ENCODE data around the gene SUPT4H1. TPM values are rescaled to one million over a fixed set of nuclear protein-coding genes. Genes with fewer than 3 reads are reported as not detected.

SUPT4H1 gene
- total RNA-seq, 1 experiment from 2014 or later = 53.8 TPM

DNA sequence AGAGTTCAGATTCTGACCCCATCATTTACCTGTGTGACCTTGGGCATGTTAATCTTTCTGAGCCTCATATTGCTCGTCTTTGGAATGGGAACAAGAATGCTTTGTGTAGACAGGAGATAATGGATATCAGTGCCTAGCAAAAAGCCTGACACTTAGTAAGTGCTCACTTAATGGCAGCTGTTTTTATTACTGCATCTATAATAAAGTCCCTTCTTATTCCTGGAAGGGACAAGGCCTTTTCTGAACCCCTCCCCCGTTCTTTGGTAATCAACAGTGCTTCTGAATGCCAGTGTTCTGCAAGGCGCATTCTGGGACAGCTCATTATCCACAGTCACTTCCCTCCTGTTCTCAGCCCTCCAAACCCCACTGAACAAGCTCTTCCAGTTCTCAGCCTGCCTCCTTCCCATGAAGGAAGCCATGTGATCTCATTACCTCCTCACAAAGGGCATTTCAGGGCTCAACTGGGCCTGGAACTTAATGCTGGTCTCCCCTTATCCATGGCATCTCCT is 25.1 kb upstream of the SUPT4H1 start:
- no peaks in the 10 kb centered on the region for H3K27me3 ChIP-seq (ENCODE audit: control insufficient read depth, insufficient read depth, low read length)
- POLR2A ChIA-PET = no interaction called here
- in situ Hi-C loops (cut with HindIII; ENCODE audit: low pct_unique_long_range_greater_than_20kb, low sequenced_read_pairs) (no loop called here), intact Hi-C loops (cut with micrococcal nuclease; ENCODE audit: unreplicated experiment) (no loop called here)
- no peaks in the 10 kb centered on the region for H3K4me1 ChIP-seq (ENCODE audit: control insufficient read depth, insufficient read depth, low read length)
- CTCF ChIA-PET = no interaction called here
- H3K27ac ChIP-seq (ENCODE audit: low read length) = no peak overlapping the region
- H3K4me3 ChIP-seq (ENCODE audit: low read depth in 2 of 2, low read length in 2 of 2) = no peak overlapping the region
- TF ChIP-seq, protein P1, sequence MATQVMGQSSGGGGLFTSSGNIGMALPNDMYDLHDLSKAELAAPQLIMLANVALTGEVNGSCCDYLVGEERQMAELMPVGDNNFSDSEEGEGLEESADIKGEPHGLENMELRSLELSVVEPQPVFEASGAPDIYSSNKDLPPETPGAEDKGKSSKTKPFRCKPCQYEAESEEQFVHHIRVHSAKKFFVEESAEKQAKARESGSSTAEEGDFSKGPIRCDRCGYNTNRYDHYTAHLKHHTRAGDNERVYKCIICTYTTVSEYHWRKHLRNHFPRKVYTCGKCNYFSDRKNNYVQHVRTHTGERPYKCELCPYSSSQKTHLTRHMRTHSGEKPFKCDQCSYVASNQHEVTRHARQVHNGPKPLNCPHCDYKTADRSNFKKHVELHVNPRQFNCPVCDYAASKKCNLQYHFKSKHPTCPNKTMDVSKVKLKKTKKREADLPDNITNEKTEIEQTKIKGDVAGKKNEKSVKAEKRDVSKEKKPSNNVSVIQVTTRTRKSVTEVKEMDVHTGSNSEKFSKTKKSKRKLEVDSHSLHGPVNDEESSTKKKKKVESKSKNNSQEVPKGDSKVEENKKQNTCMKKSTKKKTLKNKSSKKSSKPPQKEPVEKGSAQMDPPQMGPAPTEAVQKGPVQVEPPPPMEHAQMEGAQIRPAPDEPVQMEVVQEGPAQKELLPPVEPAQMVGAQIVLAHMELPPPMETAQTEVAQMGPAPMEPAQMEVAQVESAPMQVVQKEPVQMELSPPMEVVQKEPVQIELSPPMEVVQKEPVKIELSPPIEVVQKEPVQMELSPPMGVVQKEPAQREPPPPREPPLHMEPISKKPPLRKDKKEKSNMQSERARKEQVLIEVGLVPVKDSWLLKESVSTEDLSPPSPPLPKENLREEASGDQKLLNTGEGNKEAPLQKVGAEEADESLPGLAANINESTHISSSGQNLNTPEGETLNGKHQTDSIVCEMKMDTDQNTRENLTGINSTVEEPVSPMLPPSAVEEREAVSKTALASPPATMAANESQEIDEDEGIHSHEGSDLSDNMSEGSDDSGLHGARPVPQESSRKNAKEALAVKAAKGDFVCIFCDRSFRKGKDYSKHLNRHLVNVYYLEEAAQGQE (IDR thresholded peaks at IDR 0.05; ENCODE audit: insufficient read depth in 1 of 2, low read depth in 2 of 2, low read length in 1 of 2) = no peak
- TF ChIP-seq TCF7L2 (IDR thresholded peaks at IDR 0.05; ENCODE audit: low read depth, low read length) (no peak), POLR2AphosphoS5 (IDR thresholded peaks at IDR 0.05; ENCODE audit: low read depth, low read length) (no peak)
- H3K9me3 ChIP-seq (ENCODE audit: control insufficient read depth, insufficient read depth, low read depth, low read length) = no peaks in the 10 kb centered on the region
- BruUV-seq (replicated peaks) = no TSS peak
- H3K36me3 ChIP-seq (ENCODE audit: control insufficient read depth, insufficient read depth, low read length) = no peaks in the 10 kb centered on the region
- no peak for ATAC-seq
- no peak for DNase-seq (ENCODE audit: low read depth, low spot score)

DNA sequence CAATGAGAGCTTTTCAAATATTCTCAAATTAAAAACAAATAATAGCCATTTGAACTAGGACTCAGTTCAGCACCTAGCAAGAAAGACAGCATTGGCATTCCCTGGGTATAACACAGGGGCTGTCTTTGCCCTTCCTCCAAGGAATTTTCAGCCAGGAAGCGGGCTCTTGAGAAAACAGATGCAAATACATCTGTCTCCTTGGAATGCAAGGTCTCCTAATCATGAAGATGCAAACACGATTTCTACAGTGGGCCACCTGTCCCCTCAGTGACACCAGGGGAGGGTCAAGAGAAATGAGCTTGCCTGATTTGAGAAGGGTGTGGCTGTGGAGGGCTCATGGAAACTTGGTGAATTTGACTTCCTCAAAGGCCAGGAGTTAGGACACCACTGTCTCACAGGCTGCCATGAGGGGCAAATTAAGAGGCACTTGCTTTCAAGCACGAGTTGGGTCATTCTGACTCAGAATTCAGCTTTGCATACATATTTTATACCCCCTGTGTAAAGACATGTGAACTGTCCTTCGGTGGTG is 24.5 kb upstream of the SUPT4H1 start:
- Histone ChIP-seq H3K9me3 (ENCODE audit: control insufficient read depth, insufficient read depth, low read depth, low read length) (no peaks in the 10 kb centered on the region), H3K4me3 (ENCODE audit: low read depth in 2 of 2, low read length in 2 of 2) (no peak overlapping the region), H3K27me3 (ENCODE audit: control insufficient read depth, insufficient read depth, low read length) (no peaks in the 10 kb centered on the region), H3K36me3 (ENCODE audit: control insufficient read depth, insufficient read depth, low read length) (no peaks in the 10 kb centered on the region), H3K27ac (ENCODE audit: low read length) (no peak overlapping the region), H3K4me1 (ENCODE audit: control insufficient read depth, insufficient read depth, low read length) (no peaks in the 10 kb centered on the region)
- in situ Hi-C loops (cut with HindIII; ENCODE audit: low pct_unique_long_range_greater_than_20kb, low sequenced_read_pairs) (no loop called here), intact Hi-C loops (cut with micrococcal nuclease; ENCODE audit: unreplicated experiment) (no loop called here)
- ATAC-seq (no peak), DNase-seq (ENCODE audit: low read depth, low spot score) (no peak)
- ChIA-PET POLR2A (no interaction called here), CTCF (no interaction called here)
- TF ChIP-seq, protein P1 (IDR thresholded peaks at IDR 0.05; ENCODE audit: insufficient read depth in 1 of 2, low read depth in 2 of 2, low read length in 1 of 2) = no peak
- TF ChIP-seq POLR2AphosphoS5 (IDR thresholded peaks at IDR 0.05; ENCODE audit: low read depth, low read length) (no peak), TCF7L2 (IDR thresholded peaks at IDR 0.05; ENCODE audit: low read depth, low read length) (no peak), SIN3A (IDR thresholded peaks at IDR 0.05; ENCODE audit: borderline replicate concordance, insufficient read depth, low read depth, low read length) (no peak)
- TF ChIP-seq, protein P2, sequence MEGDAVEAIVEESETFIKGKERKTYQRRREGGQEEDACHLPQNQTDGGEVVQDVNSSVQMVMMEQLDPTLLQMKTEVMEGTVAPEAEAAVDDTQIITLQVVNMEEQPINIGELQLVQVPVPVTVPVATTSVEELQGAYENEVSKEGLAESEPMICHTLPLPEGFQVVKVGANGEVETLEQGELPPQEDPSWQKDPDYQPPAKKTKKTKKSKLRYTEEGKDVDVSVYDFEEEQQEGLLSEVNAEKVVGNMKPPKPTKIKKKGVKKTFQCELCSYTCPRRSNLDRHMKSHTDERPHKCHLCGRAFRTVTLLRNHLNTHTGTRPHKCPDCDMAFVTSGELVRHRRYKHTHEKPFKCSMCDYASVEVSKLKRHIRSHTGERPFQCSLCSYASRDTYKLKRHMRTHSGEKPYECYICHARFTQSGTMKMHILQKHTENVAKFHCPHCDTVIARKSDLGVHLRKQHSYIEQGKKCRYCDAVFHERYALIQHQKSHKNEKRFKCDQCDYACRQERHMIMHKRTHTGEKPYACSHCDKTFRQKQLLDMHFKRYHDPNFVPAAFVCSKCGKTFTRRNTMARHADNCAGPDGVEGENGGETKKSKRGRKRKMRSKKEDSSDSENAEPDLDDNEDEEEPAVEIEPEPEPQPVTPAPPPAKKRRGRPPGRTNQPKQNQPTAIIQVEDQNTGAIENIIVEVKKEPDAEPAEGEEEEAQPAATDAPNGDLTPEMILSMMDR (IDR thresholded peaks at IDR 0.05) = no peak
- BruUV-seq (replicated peaks) = no TSS peak

All from Panc1 (cell line).